Glutamatergic neuron (in vitro differentiated cells): ENCODE data around the gene HSPA2. TPM values are rescaled to one million over a fixed set of nuclear protein-coding genes. Genes with fewer than 3 reads are reported as not detected.

ENCODE experiments used
- DNase-seq: peaks from one replicate; pipeline ENCODE4 v3.0.0; 2022
- H3K27ac Mint-ChIP-seq: one replicate; pipeline ENCODE4 v1.8.0; 2020; ENCODE audit warnings: mild to moderate bottlenecking, mixed read lengths, inconsistent platforms; ENCODE audit not compliant: unreplicated experiment
- H3K27me3 Mint-ChIP-seq: one replicate; pipeline ENCODE4 v1.8.0; 2020; ENCODE audit warnings: mild to moderate bottlenecking, moderate library complexity, mixed read lengths, inconsistent platforms; ENCODE audit not compliant: unreplicated experiment
- H3K36me3 Mint-ChIP-seq: one replicate; pipeline ENCODE4 v1.8.0; 2020; ENCODE audit warnings: mild to moderate bottlenecking, mixed read lengths, inconsistent platforms; ENCODE audit not compliant: unreplicated experiment
- H3K4me1 Mint-ChIP-seq: one replicate; pipeline ENCODE4 v1.8.0; 2020; ENCODE audit warnings: mild to moderate bottlenecking, low read depth, mixed read lengths, inconsistent platforms; ENCODE audit not compliant: unreplicated experiment
- H3K4me3 Mint-ChIP-seq: one replicate; pipeline ENCODE4 v1.8.0; 2020; ENCODE audit warnings: mild to moderate bottlenecking, mixed read lengths, inconsistent platforms; ENCODE audit not compliant: unreplicated experiment
- H3K9me3 Mint-ChIP-seq: one replicate; pipeline ENCODE4 v1.8.0; 2020; ENCODE audit warnings: mild to moderate bottlenecking, moderate library complexity, mixed read lengths, inconsistent platforms; ENCODE audit not compliant: unreplicated experiment
- total RNA-seq: library from RNA; stranded (reverse); fragmentation: NEBNext Ultra II Directional; extraction: Animal tissue kit (Norgen Biotek cat#: 25700); gene quantifications from one replicate; pipeline ENCODE4 v1.2.1, GENCODE V29; 2021; ENCODE audit not compliant: unreplicated experiment
- TF ChIP-seq, protein P1 (sequence below): fragments of 200-600 bp; sonication (generic); IDR thresholded peaks from one replicate; pipeline ENCODE4 v1.5.0; 2021; ENCODE audit not compliant: partially characterized antibody, unreplicated experiment

The HSPA2 gene
- total RNA-seq, 1 donor from 2014 or later: 23.9 TPM

DNA sequence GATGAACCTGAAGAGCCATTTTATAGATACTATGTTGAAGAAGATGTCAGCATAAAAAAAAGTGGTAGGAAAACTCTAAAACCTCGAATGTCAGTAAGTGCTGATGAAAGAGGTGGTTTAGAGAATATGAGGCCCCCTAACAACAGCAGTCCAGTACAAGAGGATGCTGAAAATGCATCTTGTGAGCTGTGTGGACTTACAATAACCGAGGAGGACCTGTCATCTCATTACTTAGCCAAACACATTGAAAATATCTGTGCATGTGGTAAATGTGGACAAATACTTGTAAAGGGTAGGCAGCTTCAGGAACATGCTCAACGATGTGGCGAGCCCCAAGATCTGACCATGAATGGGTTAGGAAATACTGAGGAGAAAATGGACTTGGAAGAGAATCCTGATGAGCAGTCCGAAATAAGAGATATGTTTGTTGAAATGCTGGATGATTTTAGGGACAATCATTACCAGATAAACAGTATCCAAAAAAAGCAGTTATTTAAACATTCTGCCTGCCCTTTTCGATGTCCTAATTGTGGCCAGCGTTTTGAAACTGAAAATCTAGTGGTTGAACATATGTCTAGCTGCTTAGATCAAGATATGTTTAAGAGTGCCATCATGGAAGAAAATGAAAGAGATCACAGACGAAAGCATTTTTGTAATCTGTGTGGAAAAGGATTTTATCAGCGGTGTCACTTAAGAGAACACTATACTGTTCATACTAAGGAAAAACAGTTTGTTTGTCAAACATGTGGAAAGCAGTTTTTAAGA, 17.8 kb upstream of the HSPA2 start:
- Mint-ChIP-seq H3K27ac (no peak overlapping the region), H3K9me3 (no peaks in the 10 kb centered on the region), H3K4me1 (no peaks in the 10 kb centered on the region), H3K4me3 (no peak overlapping the region), H3K27me3 (no peaks in the 10 kb centered on the region), H3K36me3 (no peaks in the 10 kb centered on the region)
- DNase-seq: no peak
- TF ChIP-seq, protein P1, sequence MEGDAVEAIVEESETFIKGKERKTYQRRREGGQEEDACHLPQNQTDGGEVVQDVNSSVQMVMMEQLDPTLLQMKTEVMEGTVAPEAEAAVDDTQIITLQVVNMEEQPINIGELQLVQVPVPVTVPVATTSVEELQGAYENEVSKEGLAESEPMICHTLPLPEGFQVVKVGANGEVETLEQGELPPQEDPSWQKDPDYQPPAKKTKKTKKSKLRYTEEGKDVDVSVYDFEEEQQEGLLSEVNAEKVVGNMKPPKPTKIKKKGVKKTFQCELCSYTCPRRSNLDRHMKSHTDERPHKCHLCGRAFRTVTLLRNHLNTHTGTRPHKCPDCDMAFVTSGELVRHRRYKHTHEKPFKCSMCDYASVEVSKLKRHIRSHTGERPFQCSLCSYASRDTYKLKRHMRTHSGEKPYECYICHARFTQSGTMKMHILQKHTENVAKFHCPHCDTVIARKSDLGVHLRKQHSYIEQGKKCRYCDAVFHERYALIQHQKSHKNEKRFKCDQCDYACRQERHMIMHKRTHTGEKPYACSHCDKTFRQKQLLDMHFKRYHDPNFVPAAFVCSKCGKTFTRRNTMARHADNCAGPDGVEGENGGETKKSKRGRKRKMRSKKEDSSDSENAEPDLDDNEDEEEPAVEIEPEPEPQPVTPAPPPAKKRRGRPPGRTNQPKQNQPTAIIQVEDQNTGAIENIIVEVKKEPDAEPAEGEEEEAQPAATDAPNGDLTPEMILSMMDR: no peak

DNA sequence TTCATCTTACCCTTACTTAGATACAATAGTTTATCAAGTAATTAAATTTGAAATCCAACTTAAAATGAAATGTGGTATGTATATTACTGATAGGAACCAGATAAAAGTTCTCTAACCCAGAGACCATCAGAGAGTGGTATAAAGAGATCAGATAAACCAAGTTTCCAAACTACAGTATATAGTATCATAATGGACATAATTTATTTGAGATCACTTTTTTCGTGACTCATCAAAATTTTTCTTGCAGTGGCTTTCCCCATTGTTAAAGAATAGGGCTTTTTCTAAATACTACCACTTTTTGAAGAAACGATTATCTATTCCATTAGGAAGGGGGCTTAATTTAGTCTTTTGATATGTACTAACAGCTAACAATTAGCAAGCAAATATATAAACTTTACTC, 15.2 kb upstream of the HSPA2 start:
- H3K27me3 Mint-ChIP-seq: no peaks in the 10 kb centered on the region
- no peak overlapping the region for H3K4me3 Mint-ChIP-seq
- DNase-seq: no peak
- H3K36me3 Mint-ChIP-seq: no peaks in the 10 kb centered on the region
- TF ChIP-seq, protein P1: no peak
- no peaks in the 10 kb centered on the region for H3K4me1 Mint-ChIP-seq
- H3K27ac Mint-ChIP-seq: no peak overlapping the region
- H3K9me3 Mint-ChIP-seq: no peaks in the 10 kb centered on the region

DNA sequence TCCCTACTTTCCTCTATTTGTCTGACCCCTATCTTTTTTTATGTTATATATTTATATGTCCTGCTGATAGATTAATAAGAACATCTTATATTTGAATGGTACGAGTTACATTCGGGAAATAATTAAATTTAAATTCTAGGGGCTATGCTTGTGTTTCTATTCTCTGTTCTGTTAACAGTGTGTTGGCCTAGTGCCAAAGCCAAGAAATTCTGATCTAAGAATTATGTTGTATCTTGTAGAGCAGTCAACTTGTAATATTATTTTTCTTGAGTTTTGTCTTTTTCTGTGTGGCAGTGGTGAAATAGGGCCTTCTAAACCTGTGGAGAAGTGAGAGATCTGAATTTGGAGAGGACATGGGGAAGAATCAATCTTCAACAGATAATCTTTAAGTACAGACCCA, 9.0 kb upstream of the HSPA2 start:
- Mint-ChIP-seq H3K27me3 (no peaks in the 10 kb centered on the region), H3K4me1 (peaks cover 2% of the 10 kb centered on the region), H3K36me3 (no peaks in the 10 kb centered on the region), H3K4me3 (no peak overlapping the region), H3K9me3 (peaks cover 2% of the 10 kb centered on the region), H3K27ac (no peak overlapping the region)
- TF ChIP-seq, protein P1: no peak
- DNase-seq: no peak

DNA sequence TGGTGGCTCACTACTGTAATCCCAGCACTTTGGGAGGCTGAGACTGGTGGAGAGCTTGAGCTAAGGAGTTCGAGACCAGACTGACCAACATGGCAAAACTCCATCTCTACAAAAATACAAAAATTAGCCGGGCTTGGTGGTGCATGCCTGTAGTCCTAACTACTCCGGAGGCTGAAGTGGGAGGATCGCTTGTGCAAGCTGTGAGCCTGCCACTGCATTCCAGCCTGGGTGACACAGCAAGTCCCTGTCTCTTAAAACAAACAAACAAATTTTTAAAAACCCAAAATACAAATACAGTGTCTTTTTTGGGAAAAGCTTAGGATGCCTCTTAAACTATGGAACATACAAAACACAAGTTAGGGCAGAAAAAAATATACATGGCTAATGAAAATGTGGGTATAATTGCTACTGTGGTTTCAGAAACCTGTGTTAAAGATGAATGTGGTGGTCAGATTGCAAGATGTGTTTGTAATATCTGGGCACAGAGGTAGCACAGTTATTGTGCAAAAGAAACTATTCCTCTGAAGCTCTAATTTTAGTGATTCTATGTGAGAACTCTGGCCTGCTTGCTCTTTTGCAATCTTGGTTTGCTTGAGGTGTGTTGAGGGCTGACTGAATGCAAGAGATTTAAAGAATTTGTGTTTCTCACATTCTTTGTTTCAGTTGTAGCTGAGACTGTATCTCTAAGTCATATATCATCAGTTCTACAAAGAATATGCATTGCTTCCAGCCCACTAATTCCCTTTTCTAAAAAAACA, 3.9 kb upstream of the HSPA2 start:
- peaks cover 3% of the 10 kb centered on the region for H3K4me1 Mint-ChIP-seq
- peaks cover 13% of the 10 kb centered on the region for H3K27me3 Mint-ChIP-seq
- TF ChIP-seq, protein P1: no peak
- peaks cover 7% of the 10 kb centered on the region for H3K9me3 Mint-ChIP-seq
- no peak overlapping the region for H3K27ac Mint-ChIP-seq
- H3K36me3 Mint-ChIP-seq: no peaks in the 10 kb centered on the region
- no peak overlapping the region for H3K4me3 Mint-ChIP-seq
- DNase-seq: no peak
